NCI-H1417 (cell line): ENCODE measurements around the gene AK4.

Source experiments
- DNase-seq, 3 experiments: peaks; one replicate each; lab custom pipeline; 2025; lab: John Stamatoyannopoulos, UW

The AK4 gene

DNA sequence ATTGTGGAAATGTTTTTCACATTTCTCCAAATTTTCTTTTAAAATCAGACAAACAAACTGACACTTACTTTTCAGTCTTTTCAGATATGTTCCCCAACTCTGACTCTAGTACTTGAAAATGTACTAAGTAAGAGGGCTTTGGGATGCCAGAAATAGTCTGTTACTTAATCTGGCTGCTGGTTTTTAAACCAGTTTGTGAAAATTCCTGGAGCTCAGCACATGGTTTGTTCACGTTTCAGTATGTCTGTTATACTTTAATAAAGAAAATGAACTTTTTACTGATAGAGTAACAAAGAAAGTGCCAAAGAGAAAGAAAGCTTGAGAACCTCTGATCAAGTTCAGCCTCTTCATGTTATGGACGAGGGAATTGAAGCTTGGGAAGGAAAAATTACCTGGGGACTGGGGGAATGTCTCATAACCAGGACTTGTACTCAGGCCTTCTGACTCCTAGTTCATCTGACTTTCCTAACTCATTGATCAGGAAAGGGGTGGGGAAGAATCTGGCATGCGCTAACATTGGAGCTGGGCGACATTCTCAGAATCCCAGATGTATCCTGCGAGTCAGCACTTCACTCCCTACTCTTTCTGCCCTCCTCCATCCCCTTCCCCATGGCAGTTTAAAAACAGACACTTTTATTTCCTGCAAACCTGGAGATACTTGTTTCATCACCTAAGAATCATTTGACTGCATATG is 130.5 kb downstream of the AK4 start:
- DNase-seq, result no peak

DNA sequence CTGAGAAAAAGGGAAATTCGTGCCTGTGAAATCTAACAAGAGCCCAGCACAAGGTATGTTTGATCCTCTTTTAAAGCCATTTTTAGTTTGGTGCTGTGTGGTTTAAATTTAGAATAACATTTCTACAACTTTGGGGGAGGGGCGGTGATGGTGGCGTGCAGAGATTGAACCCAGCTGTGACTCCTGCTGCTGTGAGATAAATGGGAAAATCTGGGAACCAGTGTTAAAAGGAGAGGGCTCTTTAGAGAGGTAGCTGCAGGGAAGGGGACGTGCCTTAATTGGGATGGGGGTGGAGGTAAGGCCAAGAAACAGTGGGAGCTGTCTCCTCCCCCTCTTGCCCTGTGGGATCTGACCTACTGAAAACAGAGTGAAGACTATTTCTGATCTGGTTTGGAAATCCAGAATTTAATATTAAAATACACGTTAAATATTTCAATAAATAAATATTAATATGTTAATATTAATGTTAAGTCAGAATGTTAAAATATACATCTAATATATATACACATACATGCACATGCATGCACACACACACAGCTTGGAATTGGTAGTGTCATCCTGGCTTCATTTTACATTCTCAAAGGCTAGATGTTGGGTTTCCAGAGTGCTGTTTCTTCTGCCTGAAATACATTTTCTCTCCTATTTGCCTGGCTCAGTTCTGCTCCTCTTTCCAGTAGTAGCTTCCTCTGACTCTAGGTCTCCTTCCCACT is 131.2 kb downstream of the AK4 start:
- peak in 2 of 3 experiments; percentile 9 to 42 for DNase-seq
